ENCODE data around the gene IGFBP7.

The IGFBP7 gene

DNA sequence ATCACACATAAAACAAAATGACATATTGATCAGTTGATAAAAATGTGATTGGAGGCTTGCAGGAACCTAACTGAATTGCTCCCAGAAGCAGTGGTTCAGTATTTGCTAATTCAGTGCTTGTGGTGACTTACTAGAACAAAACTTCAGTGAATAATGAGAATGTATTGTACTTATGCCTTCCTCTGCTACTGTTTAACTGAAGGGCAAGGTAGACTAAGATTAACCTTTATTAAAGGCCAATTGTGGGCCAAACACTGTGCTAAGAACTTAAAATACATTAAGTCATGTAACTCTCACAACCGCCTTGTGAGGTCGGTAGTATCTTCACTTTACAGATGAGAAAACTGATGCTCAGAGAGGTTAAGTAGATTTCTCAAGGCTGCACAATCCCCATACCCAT lies 14.9 kb downstream of the IGFBP7 start:
- no peak for DNase-seq (ENCODE audit: low read depth in 2 of 2)

DNA sequence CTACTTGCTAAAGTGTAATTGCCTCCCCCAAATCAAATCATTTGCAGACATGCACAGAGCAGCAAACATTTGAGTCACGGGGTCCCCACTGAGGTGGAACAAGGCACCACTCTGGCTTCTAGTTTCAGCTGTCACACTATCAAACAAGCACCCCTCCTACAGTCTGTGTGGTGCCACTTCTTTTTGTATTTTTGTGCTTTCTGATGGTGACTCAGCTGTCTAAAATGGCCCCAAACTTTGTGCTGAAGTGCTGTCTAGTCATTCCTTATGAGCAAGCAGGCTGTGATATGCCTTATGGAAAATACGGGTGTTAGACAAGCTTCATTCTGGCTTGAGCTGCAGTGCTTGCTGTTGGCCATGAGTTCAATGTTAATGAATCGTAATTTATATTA lies 15.4 kb downstream of the IGFBP7 start:
- DNase-seq (ENCODE audit: low read depth in 2 of 2), result no peak

DNA sequence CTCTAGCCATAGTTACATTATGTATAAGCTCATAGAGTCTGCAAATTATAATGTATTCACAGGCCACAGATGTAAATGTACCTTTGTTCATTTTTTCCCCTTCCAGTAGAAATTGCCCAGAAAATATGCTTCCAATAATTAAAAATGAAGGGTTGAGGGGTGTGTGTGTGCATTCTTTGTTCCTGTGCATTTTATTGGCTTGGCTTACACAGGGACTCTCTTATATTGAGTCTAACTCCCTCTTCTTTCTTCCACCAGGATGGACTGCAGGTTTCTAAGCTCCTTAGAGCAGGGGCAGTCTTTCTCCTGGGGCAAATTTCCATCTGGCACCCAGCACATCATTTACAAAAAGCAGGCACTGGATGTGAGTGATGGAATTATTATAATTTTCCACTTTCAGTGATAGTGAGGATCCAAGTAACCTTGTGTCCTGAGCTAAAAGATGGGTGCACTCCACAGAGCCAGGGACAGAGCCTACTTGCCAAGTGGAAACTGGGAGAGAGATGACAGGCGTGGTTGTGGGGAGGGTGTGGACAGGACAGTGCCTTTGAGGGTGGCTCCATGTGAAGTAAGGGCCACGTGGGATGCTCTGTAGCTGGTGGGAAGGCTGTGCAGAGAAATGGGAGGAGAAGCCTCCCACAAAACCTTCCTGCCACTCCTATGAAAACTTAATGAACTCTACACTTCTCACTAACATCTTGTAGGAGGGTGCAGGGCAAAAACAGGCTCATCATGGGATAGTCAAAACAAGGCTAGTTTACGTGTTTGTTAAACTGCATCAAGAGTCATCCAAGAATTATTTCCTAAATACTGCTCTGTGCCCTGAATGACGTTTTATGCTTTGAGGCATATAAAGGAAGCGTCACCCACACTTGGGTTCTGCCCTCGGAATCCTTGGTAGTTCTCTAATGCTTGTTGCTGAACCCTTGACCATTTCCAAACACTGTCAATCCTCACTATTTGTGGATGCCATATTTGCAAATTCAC lies 16.0 kb downstream of the IGFBP7 start:
- DNase-seq (ENCODE audit: low read depth in 2 of 2), result no peak

DNA sequence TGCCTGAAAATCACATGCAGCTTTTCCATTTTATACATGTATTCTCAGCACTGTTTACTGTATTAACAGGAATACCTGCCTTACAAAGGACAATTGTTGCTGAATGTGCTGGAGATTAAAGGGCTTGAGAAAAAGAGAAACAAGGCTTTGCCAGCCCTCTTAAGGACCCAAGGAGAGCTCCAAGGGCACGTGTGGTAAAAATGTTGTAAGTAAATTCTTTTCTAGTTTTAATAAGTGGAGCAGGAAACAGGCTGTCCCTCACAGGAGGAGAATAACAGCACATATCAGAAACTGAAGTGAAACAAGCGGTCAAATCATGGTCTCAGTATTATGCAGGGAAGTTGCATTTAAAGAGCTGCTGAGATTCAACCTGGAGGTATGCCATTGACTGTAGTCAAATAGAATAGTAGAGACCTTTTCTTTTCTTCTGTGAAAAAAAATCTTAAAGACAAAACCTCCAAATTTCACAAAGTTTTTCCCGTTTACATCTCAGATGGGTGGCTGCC lies 18.5 kb downstream of the IGFBP7 start:
- no peak for DNase-seq (ENCODE audit: low read depth in 2 of 2)

GRCh38 chr4:57090079-57090478 lies 20.1 kb downstream of the IGFBP7 start:
- DNase-seq (ENCODE audit: low read depth in 2 of 2), result no peak

DNA sequence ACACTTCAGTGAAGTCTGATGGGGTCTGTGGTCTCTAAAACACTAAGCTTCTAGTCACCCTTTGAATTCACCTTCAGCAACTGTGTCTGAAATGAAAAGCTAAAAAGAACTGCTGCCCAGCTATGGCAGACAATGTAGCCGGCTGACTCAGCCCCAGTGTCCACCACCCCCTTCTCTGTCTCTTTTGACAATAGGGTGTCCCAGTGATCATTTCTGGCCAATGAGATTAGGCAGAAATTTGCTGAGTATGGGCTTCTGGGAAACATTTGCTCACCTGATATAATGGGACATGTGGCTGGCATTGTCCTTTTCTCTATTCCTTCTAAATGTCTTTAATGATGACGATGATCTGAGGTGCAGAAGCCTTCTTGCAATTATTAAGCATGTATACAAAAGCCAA lies 20.6 kb downstream of the IGFBP7 start:
- DNase-seq (ENCODE audit: low read depth in 2 of 2), result no peak

DNA sequence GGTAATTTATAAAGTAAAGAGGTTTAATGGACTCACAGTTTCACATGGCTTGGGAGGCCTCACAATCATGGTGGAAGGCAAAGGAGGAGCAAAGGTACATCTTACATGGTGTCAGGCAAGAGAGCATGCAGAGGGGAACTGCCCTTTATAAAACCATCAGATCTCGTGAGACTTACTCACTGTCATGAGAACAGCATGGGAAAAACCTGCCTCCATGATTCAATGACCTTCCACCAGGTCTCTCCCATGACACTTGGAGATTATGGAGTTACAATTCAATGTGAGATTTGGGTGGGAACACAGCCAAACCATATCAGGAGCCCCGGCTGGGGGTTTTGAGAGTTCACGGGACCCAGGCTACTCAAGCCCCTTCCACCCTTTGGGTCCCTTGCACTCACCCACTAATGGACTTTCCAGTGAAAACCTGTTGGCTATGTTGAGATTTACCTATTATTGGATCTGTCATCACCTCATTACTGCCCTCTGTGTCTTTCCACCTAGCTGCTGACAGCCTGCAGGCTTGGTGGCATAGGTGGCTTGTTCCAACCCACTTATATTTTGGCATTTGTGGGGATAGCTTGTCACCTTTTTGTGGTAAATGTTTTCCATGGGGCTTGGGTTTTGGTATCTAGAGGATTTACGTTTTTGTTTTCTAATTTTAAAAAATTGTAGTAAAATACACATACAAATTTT lies 24.0 kb downstream of the IGFBP7 start:
- DNase-seq (ENCODE audit: low read depth in 2 of 2), result no peak

- DNase-seq (ENCODE audit: low read depth in 2 of 2), result no peak
Observed at GRCh38 chr4:57085278-57085677, 24.9 kb downstream of the IGFBP7 start.

GRCh38 chr4:57084360-57084759 lies 25.8 kb downstream of the IGFBP7 start:
- no peak for DNase-seq (ENCODE audit: low read depth in 2 of 2)

DNA sequence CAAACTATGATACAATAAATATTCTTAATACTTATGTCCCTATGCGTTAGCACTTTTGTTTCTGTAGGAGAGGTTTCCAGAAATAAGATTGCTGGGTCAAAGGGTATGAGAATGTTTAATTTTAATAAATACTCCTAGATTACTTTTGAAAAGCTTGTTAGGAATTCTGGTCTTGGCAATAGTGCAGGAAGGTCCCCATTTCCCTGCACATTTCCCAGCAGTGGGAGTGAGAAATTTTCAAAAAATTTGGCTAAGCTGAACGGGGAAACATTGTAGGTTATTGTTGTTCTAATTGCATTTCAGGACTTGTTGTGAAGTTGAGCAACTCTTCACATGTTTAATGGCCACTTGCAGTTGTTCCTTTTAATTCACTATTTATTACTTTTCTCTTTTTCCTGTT lies 27.1 kb downstream of the IGFBP7 start:
- no peak for DNase-seq (ENCODE audit: low read depth in 2 of 2)

- DNase-seq (ENCODE audit: low read depth in 2 of 2), result no peak
Observed at GRCh38 chr4:57081651-57082621, 28.2 kb downstream of the IGFBP7 start.

DNA sequence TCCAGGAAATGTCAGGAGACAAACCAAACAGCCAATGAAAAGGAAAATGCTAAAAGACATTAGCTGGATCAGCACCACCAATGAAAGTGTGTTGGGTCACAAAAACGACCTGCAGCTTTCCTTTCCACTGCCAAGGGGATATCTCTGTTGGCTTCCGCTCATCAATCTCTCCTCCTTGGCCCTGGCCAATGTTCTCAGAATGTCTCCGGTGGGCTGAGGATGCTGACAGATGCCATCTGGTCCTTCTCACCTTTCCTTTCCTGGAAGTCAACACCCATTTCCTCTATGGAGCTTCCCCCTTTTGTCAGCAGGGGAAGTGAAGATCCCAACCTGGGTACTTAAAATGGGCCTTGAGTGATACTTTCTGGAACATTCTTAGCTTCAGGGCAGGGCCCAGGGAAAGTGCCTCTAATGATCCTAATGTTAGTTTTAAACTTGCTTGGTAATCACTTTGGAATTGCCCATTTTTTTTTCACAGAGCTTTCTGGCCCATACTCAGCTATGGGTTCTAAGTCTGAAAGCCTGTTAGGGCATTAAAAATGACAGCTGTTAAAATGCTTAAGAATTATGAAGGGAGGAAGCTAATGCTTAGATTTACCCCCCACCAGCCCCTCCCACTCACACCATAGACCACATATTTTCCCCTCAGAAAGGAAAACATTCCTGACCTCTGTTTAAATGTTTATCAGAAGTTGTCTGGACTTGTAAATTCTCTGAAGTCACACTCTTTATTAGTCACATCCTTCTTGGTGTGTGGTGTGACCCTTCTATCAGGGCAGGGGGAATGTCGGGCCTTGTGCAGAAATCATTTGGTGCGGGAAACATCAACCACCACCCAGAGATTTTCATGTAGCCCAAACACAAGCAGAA lies 29.2 kb downstream of the IGFBP7 start:
- no peak for DNase-seq (ENCODE audit: low read depth in 2 of 2)

- DNase-seq (ENCODE audit: low read depth in 2 of 2), result no peak
Observed at GRCh38 chr4:57078685-57079521, 31.3 kb downstream of the IGFBP7 start.

DNA sequence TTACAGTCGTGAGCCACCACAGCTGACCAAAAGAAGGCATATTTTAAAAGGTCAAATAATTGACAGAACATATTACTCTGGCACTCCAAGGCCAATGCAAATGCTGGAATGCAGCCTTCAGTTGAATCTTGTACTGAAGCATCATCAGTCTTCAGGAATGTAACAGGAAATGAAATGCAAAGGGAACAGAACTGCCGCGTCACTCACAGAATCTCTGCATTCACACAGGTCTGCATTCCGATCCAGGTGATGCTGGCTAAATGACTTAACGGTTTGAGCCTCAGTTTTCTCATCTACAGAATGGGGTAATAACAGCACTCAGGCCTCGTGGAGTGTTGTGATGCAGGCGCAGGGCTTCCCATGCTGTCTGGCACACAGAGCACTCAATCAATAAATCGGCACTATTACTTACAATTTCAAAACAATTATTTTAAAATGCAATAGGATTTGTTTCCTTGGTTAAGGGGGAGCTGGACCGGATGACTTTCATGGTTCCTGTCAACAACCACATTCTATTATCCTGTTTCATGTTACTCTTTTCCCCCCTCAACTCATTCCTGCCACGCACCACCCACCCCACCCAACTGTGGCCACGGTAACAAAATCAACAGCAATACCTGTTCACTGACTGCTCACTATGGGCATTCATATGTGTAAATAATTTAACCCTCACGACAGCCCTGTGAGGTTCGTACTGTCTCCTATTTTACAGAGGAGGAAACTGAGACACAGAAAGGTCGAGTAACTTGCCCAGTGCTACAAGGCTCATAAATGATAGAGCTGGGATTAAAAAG lies 32.4 kb downstream of the IGFBP7 start:
- no peak for DNase-seq (ENCODE audit: low read depth in 2 of 2)

DNA sequence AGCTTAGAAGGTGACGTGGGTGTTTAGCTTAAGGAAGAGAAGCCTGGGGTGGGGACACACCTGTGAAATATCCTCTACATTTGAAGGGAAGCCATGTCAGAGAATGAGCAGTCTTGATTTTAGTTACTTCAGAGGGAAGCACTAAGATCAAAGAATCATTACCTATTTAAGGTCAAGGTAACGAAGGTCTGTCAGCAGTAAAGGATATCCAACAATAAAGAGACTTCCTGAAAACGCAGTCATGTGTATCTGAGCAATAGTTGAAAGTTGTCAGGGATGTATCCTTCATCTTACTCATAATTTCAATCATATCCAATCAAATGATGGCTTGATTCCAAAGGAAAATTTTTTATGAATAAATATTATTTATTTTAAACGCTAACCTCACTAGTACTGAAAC lies 33.5 kb downstream of the IGFBP7 start:
- DNase-seq (ENCODE audit: low read depth in 2 of 2), result no peak

DNA sequence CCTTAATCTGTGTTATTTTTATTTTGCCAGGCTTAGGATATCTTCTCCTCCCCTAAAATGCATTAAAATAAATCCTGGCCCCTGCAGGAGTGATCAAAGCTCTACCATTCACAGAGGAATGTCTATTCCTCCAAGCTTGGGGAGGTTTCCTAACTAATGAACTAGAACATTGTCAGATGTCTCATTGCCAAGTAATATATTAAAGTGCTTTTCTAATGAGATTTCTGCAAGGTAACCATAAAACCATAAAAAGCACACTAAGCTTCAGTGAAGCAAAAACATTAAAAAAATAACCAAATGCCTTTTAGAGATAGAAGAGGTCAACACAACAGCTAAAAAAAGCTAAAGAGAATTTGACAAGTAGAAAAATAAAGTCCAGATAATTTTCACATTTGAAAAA lies 34.8 kb downstream of the IGFBP7 start:
- no peak for DNase-seq (ENCODE audit: low read depth in 2 of 2)

DNA sequence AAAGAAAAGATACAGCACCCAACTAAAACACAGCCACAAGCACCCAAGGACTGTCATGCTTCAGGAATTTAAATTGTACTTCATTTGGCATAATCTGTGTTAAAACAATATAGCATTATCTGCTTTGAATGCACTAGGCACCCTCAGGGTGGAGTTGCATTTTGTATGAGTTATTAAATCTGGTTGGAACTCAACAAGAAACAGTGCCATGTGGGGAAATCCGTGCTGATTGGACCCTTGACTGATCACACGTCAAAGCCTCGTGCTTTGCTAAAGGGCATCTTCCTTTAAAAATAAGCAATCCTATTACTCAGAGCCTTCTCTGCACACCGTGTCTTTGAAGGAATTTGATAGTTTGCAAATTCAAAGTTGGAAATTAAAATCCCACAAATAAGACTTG lies 35.4 kb downstream of the IGFBP7 start:
- DNase-seq (ENCODE audit: low read depth in 2 of 2), result no peak

GRCh38 chr4:57073559-57073958 lies 36.6 kb downstream of the IGFBP7 start:
- DNase-seq (ENCODE audit: low read depth in 2 of 2), result no peak

DNA sequence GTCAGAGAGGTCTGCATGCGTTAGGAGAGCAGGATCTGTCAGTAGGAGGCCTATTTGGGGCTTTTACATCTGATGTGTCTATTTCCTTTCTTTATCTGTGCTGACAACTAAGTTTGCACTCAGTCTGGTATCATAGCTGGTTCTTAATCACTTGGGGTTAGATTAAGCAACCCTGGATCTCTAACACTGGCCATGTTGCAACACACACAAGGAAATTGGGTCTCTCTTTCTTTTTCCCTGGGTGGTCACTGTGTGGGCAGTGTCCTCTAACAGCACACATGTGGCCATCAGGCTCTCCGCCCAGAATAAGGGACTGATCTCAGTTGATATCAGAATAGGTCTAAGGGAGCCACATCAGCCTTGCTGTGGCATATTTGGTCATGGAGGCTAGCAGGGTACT lies 38.9 kb downstream of the IGFBP7 start:
- no peak for DNase-seq (ENCODE audit: low read depth in 2 of 2)
